Kidney epithelial cell (primary cell): ENCODE data around the gene POFUT1. TPM values are rescaled to one million over a fixed set of nuclear protein-coding genes. Genes with fewer than 3 reads are reported as not detected.

ENCODE experiments used
- DNase-seq: peaks from one replicate; pipeline ENCODE4 v3.0.0-alpha.2; 2010; ENCODE audit warnings: low read depth
- H3K27me3 ChIP-seq: 2 replicates; pipeline ENCODE4 v1.6.0; 2011; ENCODE audit warnings: low read length; ENCODE audit not compliant: control insufficient read depth, insufficient read depth
- H3K36me3 ChIP-seq: 2 replicates; pipeline ENCODE4 v1.5.1; 2011; ENCODE audit warnings: low read length; ENCODE audit not compliant: control insufficient read depth, insufficient read depth
- H3K4me3 ChIP-seq: 2 replicates; pipeline ENCODE4 v1.5.1; 2011; ENCODE audit warnings: low read depth, mild to moderate bottlenecking, control low read depth, low read length
- CTCF ChIP-seq: IDR thresholded peaks from 2 replicates; pipeline ENCODE4 v1.5.1; 2011; ENCODE audit warnings: mild to moderate bottlenecking, moderate library complexity, low read length, control low read depth, inconsistent platforms; ENCODE audit not compliant: insufficient read depth, poor library complexity, severe bottlenecking
- total RNA-seq: library from RNA; depleted of rRNA; stranded (reverse); fragments of >200 nt; gene quantifications from 2 replicates; pipeline ENCODE4 v1.2.3, GENCODE V29; 2015

The POFUT1 gene
- total RNA-seq, 1 donor from 2014 or later, result 44.3 TPM

GRCh38 chr20:32227744-32228688 lies 20.3 kb downstream of the POFUT1 start:
- Histone ChIP-seq H3K4me3 (no peak overlapping the region), H3K36me3 (peaks cover 1% of the 10 kb centered on the region), H3K27me3 (no peaks in the 10 kb centered on the region)
- TF ChIP-seq CTCF, result no peak
- no peak for DNase-seq

- no peak for TF ChIP-seq CTCF
- DNase-seq, result no peak
- Histone ChIP-seq H3K4me3 (no peak overlapping the region), H3K36me3 (peaks cover 1% of the 10 kb centered on the region), H3K27me3 (no peaks in the 10 kb centered on the region)
Measured at GRCh38 chr20:32229251-32229747, 21.6 kb downstream of the POFUT1 start.

GRCh38 chr20:32230707-32231106 lies 23.0 kb downstream of the POFUT1 start:
- no peak for TF ChIP-seq CTCF
- peaks cover 3% of the 10 kb centered on the region for H3K36me3 ChIP-seq
- no peak overlapping the region for H3K4me3 ChIP-seq
- H3K27me3 ChIP-seq, result no peaks in the 10 kb centered on the region
- no peak for DNase-seq

GRCh38 chr20:32231245-32231644 lies 23.6 kb downstream of the POFUT1 start:
- H3K4me3 ChIP-seq, result no peak overlapping the region
- no peaks in the 10 kb centered on the region for H3K27me3 ChIP-seq
- no peak for TF ChIP-seq CTCF
- peaks cover 3% of the 10 kb centered on the region for H3K36me3 ChIP-seq
- DNase-seq, result no peak

GRCh38 chr20:32231847-32232246 lies 24.2 kb downstream of the POFUT1 start:
- Histone ChIP-seq H3K36me3 (peaks cover 3% of the 10 kb centered on the region), H3K4me3 (no peak overlapping the region), H3K27me3 (no peaks in the 10 kb centered on the region)
- no peak for TF ChIP-seq CTCF
- DNase-seq, result no peak
